ENCODE results near the gene MMP20. TPM values are rescaled to one million over a fixed set of nuclear protein-coding genes. Genes with fewer than 3 reads are reported as not detected.

The MMP20 gene
- total RNA-seq, 1 experiment from 2014 or later: not detected

GRCh38 chr11:102539567-102539966 lies 85.6 kb downstream of the MMP20 start:
- POLR2A ChIA-PET: interaction anchor here (0.7 kb wide), 1 partner anchor 42 kb away, joined by 9 read pairs; no protein-coding TSS in a partner anchor
- Histone ChIP-seq H3K4me1 (ENCODE audit: control insufficient read depth, insufficient read depth, low read length) (no peaks in the 10 kb centered on the region), H3K9me3 (ENCODE audit: control insufficient read depth, insufficient read depth, low read depth, low read length) (no peaks in the 10 kb centered on the region), H3K4me3 (ENCODE audit: low read depth in 2 of 2, low read length in 2 of 2) (no peak overlapping the region), H3K27me3 (ENCODE audit: control insufficient read depth, insufficient read depth, low read length) (no peaks in the 10 kb centered on the region), H3K36me3 (ENCODE audit: control insufficient read depth, insufficient read depth, low read length) (no peaks in the 10 kb centered on the region), H3K27ac (ENCODE audit: low read length) (peak overlapping the region; percentile 18; the same call in 1 of the 2 replicates)
- intact Hi-C loops (cut with micrococcal nuclease; ENCODE audit: unreplicated experiment) (no loop called here), in situ Hi-C loops (cut with HindIII; ENCODE audit: low pct_unique_long_range_greater_than_20kb, low sequenced_read_pairs) (no loop called here)
- no peak for TF ChIP-seq POLR2AphosphoS5 (IDR thresholded peaks at IDR 0.05; ENCODE audit: low read depth, low read length)
- TF ChIP-seq SIN3A (IDR thresholded peaks at IDR 0.05; ENCODE audit: borderline replicate concordance, insufficient read depth, low read depth, low read length): no peak
- no peak for TF ChIP-seq CTCF (IDR thresholded peaks at IDR 0.05)
- no peak for TF ChIP-seq REST (IDR thresholded peaks at IDR 0.05; ENCODE audit: insufficient read depth in 1 of 2, low read depth in 2 of 2, low read length in 1 of 2)
- TF ChIP-seq TCF7L2 (IDR thresholded peaks at IDR 0.05; ENCODE audit: low read depth, low read length): no peak
- DNase-seq (ENCODE audit: low read depth, low spot score): no peak
- CTCF ChIA-PET: no interaction called here
- no TSS peak for BruUV-seq (replicated peaks)
- no peak for ATAC-seq

- in situ Hi-C loops (cut with HindIII; ENCODE audit: low pct_unique_long_range_greater_than_20kb, low sequenced_read_pairs): no loop called here
- BruUV-seq (replicated peaks): no TSS peak
- POLR2A ChIA-PET: interaction anchor here (0.6 kb wide), 1 partner anchor 574 kb away, joined by 3 read pairs; no protein-coding TSS in a partner anchor
- Histone ChIP-seq H3K4me1 (ENCODE audit: control insufficient read depth, insufficient read depth, low read length) (no peaks in the 10 kb centered on the region), H3K4me3 (ENCODE audit: low read depth in 2 of 2, low read length in 2 of 2) (no peak overlapping the region), H3K9me3 (ENCODE audit: control insufficient read depth, insufficient read depth, low read depth, low read length) (no peaks in the 10 kb centered on the region), H3K27me3 (ENCODE audit: control insufficient read depth, insufficient read depth, low read length) (no peaks in the 10 kb centered on the region), H3K36me3 (ENCODE audit: control insufficient read depth, insufficient read depth, low read length) (no peaks in the 10 kb centered on the region), H3K27ac (ENCODE audit: low read length) (no peak overlapping the region; the same call in 1 of the 2 replicates)
- intact Hi-C loops (cut with micrococcal nuclease; ENCODE audit: unreplicated experiment): no loop called here
- ATAC-seq (no peak), DNase-seq (ENCODE audit: low read depth, low spot score) (no peak)
- no peak for TF ChIP-seq REST (IDR thresholded peaks at IDR 0.05; ENCODE audit: insufficient read depth in 1 of 2, low read depth in 2 of 2, low read length in 1 of 2)
- TF ChIP-seq TCF7L2 (IDR thresholded peaks at IDR 0.05; ENCODE audit: low read depth, low read length): no peak
- no peak for TF ChIP-seq CTCF (IDR thresholded peaks at IDR 0.05)
- no peak for TF ChIP-seq SIN3A (IDR thresholded peaks at IDR 0.05; ENCODE audit: borderline replicate concordance, insufficient read depth, low read depth, low read length)
- TF ChIP-seq POLR2AphosphoS5 (IDR thresholded peaks at IDR 0.05; ENCODE audit: low read depth, low read length): no peak
- CTCF ChIA-PET: no interaction called here
These were observed 86.2 kb downstream of the MMP20 start for GRCh38 chr11:102538932-102539331.
